Tibial artery (tissue), 4 donors: Measurements from ENCODE around the gene ALPG.
"Not testable (repeated sequence)": the region's sequence is repeated elsewhere in the genome, so short reads cannot be mapped to it uniquely, and the experiment has no call there.

Experiments used
- DNase-seq, 2 donors: peaks; one replicate each; pipeline ENCODE4 v3.0.0-alpha.2; 2019
- H3K27ac ChIP-seq, 2 donors: fragments of 200-600 bp; sonication (generic) in 1 of 2; 1 replicate in 1 of 2; 2 replicates in 1 of 2; pipeline ENCODE4 v1.5.1; 2018 to 2019; ENCODE audit warnings: mild to moderate bottlenecking in 1 of 2
- H3K27me3 ChIP-seq, 2 donors: fragments of 200-600 bp; sonication (generic) in 1 of 2; one replicate each; pipeline versions ENCODE4 v1.5.1 to v1.6.0; 2016 to 2019
- H3K36me3 ChIP-seq, 3 donors: fragments of 200-600 bp; sonication (generic) in 2 of 3; one replicate each; pipeline ENCODE4 v1.5.1; 2016 to 2019; ENCODE audit warnings: mild to moderate bottlenecking in 2 of 3
- H3K4me1 ChIP-seq, 4 donors: fragments of 200-600 bp; sonication (generic) in 2 of 4; 1 replicate in 3 of 4; 2 replicates in 1 of 4; pipeline ENCODE4 v1.5.1; 2016 to 2019
- H3K4me3 ChIP-seq, 2 donors: fragments of 200-600 bp; sonication (generic) in 1 of 2; 1 replicate in 1 of 2; 2 replicates in 1 of 2; pipeline ENCODE4 v1.5.1; 2018 to 2019; ENCODE audit warnings: mild to moderate bottlenecking in 2 of 2
- H3K9me3 ChIP-seq, 3 donors: fragments of 200-600 bp; sonication (generic) in 1 of 3; one replicate each; pipeline ENCODE4 v1.5.1; 2016 to 2019
- intact Hi-C: fragments of 100-400 bp; cut with DNase I; formaldehyde crosslinking; loops from one replicate; pipeline ENCODE4 v1.15.0; 2023; ENCODE audit warnings: low total_unique reads
- TF ChIP-seq, protein P1 (sequence below), 2 experiments: fragments of 200-600 bp in 1 of 2; fragments of 450-650 bp in 1 of 2; IDR thresholded peaks; one replicate each; pipeline ENCODE4 v1.5.1; 2017 to 2019; ENCODE audit warnings: antibody characterized with exemption in 2 of 2, mild to moderate bottlenecking in 1 of 2, moderate library complexity in 1 of 2

Gene ALPG

DNA sequence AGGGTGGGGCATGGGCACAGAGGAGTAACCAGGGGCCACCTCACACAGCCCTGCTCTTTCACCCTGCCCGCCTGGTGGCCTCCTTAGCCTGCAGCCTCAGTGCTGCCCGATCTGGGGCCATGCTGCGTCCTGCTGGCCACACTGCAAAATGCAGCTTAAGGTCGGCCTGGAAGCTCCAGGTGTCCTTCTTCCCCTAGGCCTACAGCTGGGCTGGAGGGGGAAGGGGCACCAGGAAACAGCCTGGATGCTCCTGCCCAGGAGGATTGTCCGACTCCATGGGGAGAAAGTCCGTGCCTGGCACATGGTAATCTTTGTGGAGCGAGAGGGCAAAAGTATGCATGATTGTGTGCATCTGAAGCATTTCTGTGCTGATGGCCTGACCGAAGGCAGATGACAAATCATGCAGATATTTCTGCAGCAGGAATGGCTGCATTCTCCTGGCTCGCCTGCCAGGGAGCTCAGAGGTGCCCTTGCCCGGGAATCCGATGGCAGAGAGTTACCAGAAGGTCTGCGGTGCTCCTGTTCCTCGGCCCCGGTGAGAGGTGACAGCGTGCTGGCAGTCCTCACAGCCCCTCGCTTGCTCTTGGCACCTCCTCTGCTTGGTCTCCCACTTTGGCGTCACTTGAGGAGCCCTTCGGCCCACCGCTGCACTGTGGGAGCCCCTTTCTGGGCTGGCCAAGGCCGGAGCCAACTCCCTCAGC lies 40.9 kb upstream of the ALPG start:
- Histone ChIP-seq H3K36me3 (no peaks in the 10 kb centered on the region), H3K9me3 (no peaks in the 10 kb centered on the region), H3K4me3 (no peak overlapping the region), H3K27me3 (peaks cover 0 to 9% of the 10 kb centered on the region in 2 donors), H3K27ac (no peak overlapping the region), H3K4me1 (no peaks in the 10 kb centered on the region)
- intact Hi-C loops = no loop called here
- peak in 1 of 2 donors; percentile 57 for DNase-seq
- TF ChIP-seq, protein P1, sequence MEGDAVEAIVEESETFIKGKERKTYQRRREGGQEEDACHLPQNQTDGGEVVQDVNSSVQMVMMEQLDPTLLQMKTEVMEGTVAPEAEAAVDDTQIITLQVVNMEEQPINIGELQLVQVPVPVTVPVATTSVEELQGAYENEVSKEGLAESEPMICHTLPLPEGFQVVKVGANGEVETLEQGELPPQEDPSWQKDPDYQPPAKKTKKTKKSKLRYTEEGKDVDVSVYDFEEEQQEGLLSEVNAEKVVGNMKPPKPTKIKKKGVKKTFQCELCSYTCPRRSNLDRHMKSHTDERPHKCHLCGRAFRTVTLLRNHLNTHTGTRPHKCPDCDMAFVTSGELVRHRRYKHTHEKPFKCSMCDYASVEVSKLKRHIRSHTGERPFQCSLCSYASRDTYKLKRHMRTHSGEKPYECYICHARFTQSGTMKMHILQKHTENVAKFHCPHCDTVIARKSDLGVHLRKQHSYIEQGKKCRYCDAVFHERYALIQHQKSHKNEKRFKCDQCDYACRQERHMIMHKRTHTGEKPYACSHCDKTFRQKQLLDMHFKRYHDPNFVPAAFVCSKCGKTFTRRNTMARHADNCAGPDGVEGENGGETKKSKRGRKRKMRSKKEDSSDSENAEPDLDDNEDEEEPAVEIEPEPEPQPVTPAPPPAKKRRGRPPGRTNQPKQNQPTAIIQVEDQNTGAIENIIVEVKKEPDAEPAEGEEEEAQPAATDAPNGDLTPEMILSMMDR (IDR thresholded peaks at IDR 0.05) = no peak

DNA sequence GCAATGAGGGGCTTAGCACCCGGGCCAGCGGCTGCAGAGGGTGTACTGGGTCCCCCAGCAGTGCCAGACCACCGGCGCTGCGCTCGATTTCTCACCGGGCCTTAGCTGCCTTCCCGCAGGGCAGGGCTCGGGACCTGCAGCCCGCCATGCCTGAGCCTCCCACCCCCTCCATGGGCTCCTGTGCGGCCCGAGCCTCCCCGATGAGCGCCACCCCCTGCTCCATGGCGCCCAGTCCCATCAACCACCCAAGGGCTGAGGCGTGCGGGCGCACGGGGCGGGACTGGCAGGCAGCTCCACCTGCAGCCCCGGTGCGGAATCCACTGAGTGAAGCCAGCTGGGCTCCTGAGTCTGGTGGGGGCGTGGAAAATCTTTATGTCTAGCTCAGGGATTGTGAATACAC lies 40.2 kb upstream of the ALPG start:
- intact Hi-C loops, H3K4me3 ChIP-seq, H3K36me3 ChIP-seq, H3K9me3 ChIP-seq, H3K27me3 ChIP-seq, H3K4me1 ChIP-seq, H3K27ac ChIP-seq: not testable (repeated sequence)
- DNase-seq = peak in 1 of 2 donors; percentile 43

DNA sequence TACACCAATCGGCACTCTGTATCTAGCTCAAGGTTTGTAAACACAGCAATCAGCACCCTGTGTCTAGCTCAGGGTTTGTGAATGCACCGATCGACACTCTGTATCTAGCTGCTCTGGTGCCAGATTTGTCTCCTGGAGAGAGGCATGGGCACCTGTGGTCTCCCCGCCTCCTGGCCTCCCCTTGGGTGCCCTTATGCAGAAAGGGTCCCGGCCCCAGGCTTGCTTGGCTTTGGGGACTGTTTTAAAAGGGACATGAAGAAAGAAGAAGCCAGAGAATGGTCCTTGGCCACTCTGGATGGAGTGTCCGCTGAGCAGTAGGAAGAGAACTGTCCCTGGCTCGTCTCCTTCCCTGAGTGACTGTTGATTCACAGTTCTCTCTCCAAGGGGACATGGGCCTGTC lies 39.6 kb upstream of the ALPG start:
- Histone ChIP-seq H3K36me3 (no peaks in the 10 kb centered on the region), H3K9me3 (no peaks in the 10 kb centered on the region), H3K27ac (no peak overlapping the region), H3K27me3 (peaks cover 0 to 9% of the 10 kb centered on the region in 2 donors), H3K4me1 (no peaks in the 10 kb centered on the region), H3K4me3 (no peak overlapping the region)
- intact Hi-C loops = no loop called here
- DNase-seq = peak in 1 of 2 donors; percentile 60
- TF ChIP-seq, protein P1 (IDR thresholded peaks at IDR 0.05) = no peak

DNA sequence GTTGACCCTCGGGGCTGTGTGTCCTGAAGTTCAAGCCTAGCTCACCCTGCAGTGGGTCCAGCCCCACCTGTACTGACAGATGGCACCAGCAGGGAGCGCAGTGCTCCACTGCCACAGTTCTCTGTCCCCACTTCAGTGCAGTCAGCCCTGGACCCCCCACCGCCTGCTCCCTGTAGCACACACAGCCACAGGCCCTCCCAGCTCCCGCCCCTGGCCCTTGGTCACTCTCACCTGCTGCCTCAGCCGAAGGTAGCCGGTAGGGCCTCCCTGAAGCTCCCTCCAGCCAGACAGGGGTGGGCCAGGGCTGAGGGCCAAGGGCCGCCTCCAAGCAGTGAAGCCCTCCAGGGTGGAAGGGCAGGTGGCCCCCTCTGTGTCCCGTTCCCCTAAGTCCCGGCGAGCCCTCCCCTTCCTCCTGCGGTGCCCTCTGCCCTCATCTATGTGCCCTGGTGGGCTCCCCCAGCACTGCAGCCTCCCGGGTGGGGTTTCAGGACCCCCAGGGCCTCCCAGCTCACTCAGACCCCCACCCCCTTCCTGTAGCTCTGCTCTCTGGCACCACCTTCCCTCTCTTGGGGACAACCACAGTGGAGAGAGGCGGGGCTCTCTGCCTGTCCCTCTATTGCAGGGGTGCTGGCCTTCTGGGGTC lies 38.9 kb upstream of the ALPG start:
- intact Hi-C loops = no loop called here
- no peak overlapping the region for H3K27ac ChIP-seq
- no peaks in the 10 kb centered on the region for H3K4me1 ChIP-seq
- TF ChIP-seq, protein P1 (IDR thresholded peaks at IDR 0.05) = no peak
- H3K27me3 ChIP-seq = peaks cover 0 to 9% of the 10 kb centered on the region in 2 donors
- no peaks in the 10 kb centered on the region for H3K9me3 ChIP-seq
- no peak overlapping the region for H3K4me3 ChIP-seq
- no peaks in the 10 kb centered on the region for H3K36me3 ChIP-seq
- DNase-seq = peak in 1 of 2 donors; percentile 60

DNA sequence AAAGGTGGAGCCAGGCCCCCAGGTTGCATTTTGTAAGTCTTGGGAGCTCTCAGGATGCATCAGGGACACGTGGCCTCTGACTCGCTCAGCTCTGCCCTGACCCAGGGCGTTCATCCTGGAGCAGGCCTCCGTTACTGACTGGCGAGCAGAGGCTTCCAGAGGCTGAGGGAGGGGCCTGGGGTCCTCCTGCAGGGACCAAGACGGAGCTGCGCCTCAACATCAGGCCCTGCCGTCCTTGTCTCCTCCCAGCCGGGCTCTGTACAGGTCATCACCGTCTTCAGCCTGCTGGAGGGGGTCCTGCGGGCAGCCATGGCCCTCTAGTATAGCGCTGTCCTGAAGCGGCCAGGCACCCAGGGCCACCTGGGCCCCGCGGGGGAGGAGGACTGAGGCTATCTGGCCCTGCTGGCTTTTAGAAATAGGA lies 38.3 kb upstream of the ALPG start:
- no peaks in the 10 kb centered on the region for H3K4me1 ChIP-seq
- no peak overlapping the region for H3K27ac ChIP-seq
- H3K36me3 ChIP-seq = no peaks in the 10 kb centered on the region
- TF ChIP-seq, protein P1 (IDR thresholded peaks at IDR 0.05) = no peak
- no peaks in the 10 kb centered on the region for H3K9me3 ChIP-seq
- no peak for DNase-seq
- intact Hi-C loops = no loop called here
- peaks cover 0 to 9% of the 10 kb centered on the region in 2 donors for H3K27me3 ChIP-seq
- H3K4me3 ChIP-seq = no peak overlapping the region

DNA sequence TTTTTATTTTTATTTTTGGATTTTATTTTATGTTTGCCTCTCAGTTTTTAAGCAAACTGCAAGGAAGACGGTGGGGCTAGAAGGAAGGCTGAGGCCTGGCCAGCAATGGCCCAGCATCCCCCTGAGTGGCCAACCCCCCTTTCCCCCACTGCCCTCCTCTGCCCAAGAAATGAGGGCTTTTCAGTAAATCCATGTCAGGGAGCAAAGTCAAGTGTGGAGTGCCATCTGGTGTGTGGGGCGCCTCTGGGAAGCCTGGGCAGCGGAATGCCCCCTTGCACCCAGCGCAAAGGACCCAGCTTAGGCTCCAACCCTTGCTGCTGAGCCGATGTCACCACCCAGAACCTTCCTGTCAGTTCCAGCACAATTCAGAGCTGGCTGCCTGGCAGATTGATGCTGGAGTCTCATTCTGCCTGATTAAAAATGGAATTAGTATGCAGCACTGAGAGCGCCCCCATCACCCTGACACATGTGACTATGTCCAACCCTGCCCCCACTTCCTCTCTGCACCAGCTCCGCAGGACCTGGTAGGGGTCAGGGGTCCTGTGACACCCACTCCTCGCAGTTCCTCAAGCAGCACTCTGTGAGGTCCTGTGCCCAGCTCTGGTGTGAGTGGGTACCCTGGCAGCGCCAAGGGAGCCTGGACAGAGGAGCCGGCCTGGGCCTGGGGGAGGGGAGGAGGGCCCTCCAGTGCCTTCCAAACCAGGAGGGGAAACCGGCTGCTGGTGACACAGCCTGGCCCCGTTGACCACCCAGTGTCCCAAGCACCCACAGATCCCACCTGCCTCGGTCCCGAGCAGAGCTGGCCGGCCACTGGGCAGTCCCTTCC lies 37.3 kb upstream of the ALPG start:
- Histone ChIP-seq H3K4me3 (no peak overlapping the region), H3K36me3 (no peaks in the 10 kb centered on the region), H3K4me1 (no peaks in the 10 kb centered on the region), H3K27ac (no peak overlapping the region), H3K27me3 (peaks cover 0 to 9% of the 10 kb centered on the region in 2 donors), H3K9me3 (no peaks in the 10 kb centered on the region)
- intact Hi-C loops = no loop called here
- DNase-seq = peak in 1 of 2 donors; percentile 49
- TF ChIP-seq, protein P1 (IDR thresholded peaks at IDR 0.05) = no peak

DNA sequence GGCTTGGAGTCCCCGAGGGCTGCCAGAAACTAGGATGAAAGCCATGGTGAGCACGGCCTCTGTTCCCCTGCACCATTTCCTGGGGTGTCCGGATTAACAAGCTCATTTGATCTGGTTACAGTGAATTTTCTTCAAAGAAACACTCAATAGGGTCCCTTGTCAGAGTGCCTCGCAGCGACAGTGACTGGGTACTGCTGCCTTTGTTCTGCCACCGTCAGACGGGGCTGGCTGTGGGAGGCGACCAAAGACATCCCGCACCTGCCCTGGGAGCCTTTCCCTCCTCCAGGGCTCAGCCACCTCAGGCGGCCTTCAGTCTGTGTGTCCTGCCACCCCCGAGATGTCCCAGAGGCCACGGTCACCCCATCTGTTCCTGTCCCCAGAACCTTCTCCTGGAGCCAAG lies 36.6 kb upstream of the ALPG start:
- H3K27ac ChIP-seq, H3K4me1 ChIP-seq, H3K27me3 ChIP-seq, H3K4me3 ChIP-seq, DNase-seq, H3K36me3 ChIP-seq, intact Hi-C loops, H3K9me3 ChIP-seq: not testable (repeated sequence)
